NCI-H510A treated with DMSO at 0.1 percent for 48 hours (cell line): ENCODE results near the gene ARL6.
"Not testable (repeated sequence)": the region's sequence is repeated elsewhere in the genome, so short reads cannot be mapped to it uniquely, and the experiment has no call there.

ENCODE experiments used
- DNase-seq: peaks from one replicate; lab custom pipeline; 2025; lab: John Stamatoyannopoulos, UW

Gene ARL6

GRCh38 chr3:97821774-97822358 is 57.3 kb downstream of the ARL6 start, which contains the start of gene CRYBG3:
CRYBG3 (plus strand) TSS chr3:97822011; CDS start chr3:97822207, 196 bp downstream.
- DNase-seq: peak; percentile 39

DNA sequence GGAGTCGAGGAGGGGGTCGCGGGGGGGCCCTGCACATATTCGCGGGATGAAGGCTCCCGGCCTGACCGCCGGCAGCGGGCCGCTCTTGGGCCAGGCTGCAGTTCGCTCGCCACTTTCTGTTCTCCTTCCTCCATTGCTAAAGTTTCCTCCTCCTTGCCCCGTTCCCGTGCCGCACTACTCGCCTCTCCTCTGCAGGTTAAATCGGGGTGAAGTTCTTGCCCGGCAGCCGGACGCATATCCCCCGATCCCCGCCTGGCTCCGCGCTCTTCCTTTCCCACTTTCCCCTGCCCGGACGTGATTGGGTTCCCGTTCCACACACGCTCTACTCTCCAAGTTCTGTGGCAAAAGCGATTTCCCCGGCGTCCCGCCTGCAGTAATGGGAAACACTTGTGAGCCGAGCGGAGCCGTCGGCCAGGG is 57.8 kb downstream of the ARL6 start:
- peak; percentile 11 for DNase-seq

GRCh38 chr3:97823046-97824004 is 58.8 kb downstream of the ARL6 start:
- no peak for DNase-seq

DNA sequence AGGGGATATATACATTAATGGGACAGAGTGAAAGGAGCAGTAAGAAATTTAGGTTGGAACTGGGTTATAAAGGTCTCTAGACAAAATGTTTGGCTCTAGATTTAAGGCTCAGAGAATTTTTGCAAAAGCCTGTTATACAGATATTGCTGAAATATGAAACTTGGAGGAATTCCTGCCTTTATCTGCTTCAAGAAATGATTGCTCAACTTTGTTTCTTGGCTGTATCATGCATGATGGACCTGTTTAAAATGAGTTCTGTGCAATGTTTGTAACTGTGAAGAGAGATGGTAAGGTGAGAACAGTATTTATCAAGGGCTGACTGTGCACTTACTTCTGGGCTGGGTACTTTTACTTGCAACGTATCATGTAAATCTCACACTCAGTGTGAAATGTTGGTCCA is 60.5 kb downstream of the ARL6 start:
- no peak for DNase-seq

GRCh38 chr3:97827741-97828471 is 63.3 kb downstream of the ARL6 start:
- DNase-seq: no peak

DNA sequence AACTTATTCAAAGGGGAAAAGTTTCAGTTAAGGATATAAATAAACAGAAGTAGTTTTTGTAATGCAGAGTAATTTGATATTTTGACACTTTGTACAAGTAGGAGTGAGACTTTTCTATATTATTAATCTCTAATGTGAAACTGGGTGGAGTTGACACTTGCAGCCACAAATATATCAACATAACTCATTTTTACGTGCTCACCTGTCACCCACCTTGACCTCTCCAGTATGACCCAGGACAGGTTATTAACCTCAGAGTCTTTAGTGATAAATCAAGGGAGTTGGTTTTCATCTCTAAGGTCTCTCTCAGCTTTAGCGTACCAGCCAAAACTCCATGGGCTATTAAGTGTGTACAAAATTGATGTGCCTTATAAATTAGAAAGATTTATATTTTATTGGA is 64.6 kb downstream of the ARL6 start:
- no peak for DNase-seq

GRCh38 chr3:97830638-97831037 is 66.1 kb downstream of the ARL6 start:
- DNase-seq: no peak

- no peak for DNase-seq
These were observed 66.6 kb downstream of the ARL6 start for GRCh38 chr3:97831140-97831539.

DNA sequence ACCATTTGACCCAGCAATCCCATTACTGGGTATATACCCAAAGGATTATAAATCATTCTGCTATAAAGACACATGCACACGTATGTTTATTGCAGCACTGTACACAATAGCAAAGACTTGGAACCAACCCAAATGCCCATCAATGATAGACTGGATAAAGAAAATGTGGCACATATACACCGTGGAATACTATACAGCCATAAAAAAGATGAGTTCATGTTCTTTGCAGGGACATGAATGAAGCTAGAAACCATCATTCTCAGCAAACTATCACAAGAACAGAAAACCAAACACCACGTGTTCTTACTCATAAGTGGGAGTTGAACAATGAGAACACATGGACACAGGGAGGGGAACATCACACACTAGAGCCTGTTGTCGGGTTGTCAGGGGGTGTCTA is 68.6 kb downstream of the ARL6 start:
- DNase-seq: not testable (repeated sequence)

GRCh38 chr3:97835761-97836160 is 71.2 kb downstream of the ARL6 start:
- no peak for DNase-seq

GRCh38 chr3:97838393-97838792 is 73.8 kb downstream of the ARL6 start:
- no peak for DNase-seq

DNA sequence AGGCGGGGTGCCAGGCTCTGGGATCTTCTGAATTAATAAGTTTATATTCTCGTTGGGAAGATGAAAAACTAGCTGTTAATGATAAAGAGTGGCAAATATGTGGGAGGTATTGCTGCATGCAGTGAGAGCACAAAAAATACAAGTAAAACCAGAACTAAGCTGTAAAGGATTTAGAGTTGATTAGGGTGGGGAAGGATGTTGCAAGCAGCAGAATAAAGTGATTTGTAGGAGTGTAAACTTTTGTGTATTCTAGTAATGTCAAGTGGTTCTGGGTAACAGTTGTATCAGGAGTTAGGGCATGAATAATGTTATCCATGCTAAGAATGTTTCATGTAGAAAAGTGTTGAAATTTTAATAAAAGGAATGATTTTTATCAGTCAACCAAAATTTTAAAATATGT is 75.4 kb downstream of the ARL6 start:
- no peak for DNase-seq

GRCh38 chr3:97841304-97841703 is 76.7 kb downstream of the ARL6 start:
- DNase-seq: no peak

GRCh38 chr3:97841956-97842355 is 77.4 kb downstream of the ARL6 start:
- no peak for DNase-seq

DNA sequence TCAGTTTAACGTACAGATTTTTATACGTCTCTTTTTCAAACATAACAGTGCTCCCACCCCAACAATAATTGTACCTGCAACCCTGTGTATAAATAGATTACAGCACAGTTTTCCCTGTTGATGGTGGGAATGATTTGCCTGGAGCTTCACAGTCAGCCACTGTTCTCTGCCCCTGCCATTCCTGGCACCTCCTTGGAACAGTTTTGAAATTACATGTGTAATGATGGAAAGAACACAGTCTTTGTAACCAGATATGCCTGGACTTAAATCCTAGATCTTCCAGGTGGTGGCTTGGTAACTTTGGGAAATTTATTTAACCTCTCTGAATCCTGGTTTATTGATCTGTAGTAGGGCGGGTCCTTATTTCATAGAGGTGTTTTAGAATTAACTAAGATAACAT is 84.2 kb downstream of the ARL6 start:
- DNase-seq: no peak
